Activated CD4-positive, CD25-positive, alpha-beta regulatory T cell treated with anti-CD3 and anti-CD28 coated beads, Interleukin-2, amount 50 U/mL, for 16 hours (primary cell): Measurements from ENCODE around the gene ADAMTS14.

Experiments
- DNase-seq: peaks from one replicate; pipeline ENCODE4 v3.0.0-alpha.2; 2020; ENCODE audit warnings: low read depth, low spot score

The ADAMTS14 gene

GRCh38 chr10:70730955-70731354, 58.6 kb downstream of the ADAMTS14 start:
- DNase-seq: no peak

DNA sequence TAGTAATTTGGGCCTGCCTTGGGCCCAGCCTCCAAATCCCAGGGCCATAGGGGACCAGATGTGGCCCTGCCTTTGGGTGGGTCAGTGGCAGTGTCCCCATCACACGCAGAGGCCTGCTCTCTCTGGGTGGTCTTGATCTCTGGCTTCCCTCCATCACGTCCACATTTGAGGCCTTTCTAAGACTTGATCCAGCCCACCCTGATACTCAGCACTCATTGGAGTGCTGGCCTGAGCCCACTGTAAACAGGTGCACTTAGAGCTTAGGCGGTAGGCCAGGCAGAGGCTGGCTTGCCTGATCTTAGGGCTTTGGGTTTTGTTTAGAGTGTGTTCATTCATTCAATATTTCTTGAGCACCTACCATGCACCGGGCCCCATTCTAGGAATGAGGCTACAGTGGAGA, 60.3 kb downstream of the ADAMTS14 start:
- no peak for DNase-seq

GRCh38 chr10:70733051-70733450, 60.7 kb downstream of the ADAMTS14 start:
- DNase-seq: no peak

GRCh38 chr10:70735161-70735560, 62.9 kb downstream of the ADAMTS14 start:
- DNase-seq: no peak

DNA sequence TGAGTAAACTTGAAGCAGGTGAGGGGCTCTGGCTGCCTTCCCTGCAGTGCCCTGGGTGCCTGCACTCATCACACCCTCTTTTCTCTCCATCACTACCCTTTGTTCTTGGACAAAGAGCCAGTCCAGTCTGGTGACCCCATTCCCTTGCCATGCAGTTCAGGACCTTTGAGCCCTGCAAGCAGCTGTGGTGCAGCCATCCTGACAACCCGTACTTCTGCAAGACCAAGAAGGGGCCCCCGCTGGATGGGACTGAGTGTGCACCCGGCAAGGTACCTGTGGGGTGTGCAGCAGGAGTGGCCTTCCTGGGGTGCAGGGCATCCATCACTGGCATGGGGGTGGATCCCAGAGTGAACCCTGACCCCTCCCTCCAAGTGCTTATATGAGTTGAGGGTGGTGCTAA, 64.2 kb downstream of the ADAMTS14 start:
- DNase-seq: no peak

DNA sequence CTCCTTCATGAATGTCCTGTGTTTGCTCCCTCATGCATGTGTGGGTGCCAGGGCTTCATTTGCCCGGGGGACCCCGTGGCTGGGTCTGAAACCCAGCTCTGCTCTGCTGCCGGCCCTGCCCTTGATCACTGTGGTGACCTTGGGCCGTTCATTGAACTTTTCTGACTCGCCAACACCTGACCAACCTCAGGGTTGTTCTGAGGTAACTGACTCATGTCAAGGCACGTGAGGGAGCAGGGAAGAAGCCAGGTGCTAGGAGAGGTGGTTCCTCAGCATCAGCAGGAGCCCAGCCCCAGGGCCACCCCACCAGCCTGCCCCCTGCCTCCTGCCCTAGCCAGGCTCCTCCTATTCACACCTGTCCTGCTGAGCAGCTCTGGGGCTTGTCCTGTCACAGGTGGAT, 64.9 kb downstream of the ADAMTS14 start:
- DNase-seq: no peak

- DNase-seq: no peak
Measured at GRCh38 chr10:70738006-70738760, 65.9 kb downstream of the ADAMTS14 start.

- no peak for DNase-seq
Measured at GRCh38 chr10:70738761-70739121, 66.4 kb downstream of the ADAMTS14 start.

DNA sequence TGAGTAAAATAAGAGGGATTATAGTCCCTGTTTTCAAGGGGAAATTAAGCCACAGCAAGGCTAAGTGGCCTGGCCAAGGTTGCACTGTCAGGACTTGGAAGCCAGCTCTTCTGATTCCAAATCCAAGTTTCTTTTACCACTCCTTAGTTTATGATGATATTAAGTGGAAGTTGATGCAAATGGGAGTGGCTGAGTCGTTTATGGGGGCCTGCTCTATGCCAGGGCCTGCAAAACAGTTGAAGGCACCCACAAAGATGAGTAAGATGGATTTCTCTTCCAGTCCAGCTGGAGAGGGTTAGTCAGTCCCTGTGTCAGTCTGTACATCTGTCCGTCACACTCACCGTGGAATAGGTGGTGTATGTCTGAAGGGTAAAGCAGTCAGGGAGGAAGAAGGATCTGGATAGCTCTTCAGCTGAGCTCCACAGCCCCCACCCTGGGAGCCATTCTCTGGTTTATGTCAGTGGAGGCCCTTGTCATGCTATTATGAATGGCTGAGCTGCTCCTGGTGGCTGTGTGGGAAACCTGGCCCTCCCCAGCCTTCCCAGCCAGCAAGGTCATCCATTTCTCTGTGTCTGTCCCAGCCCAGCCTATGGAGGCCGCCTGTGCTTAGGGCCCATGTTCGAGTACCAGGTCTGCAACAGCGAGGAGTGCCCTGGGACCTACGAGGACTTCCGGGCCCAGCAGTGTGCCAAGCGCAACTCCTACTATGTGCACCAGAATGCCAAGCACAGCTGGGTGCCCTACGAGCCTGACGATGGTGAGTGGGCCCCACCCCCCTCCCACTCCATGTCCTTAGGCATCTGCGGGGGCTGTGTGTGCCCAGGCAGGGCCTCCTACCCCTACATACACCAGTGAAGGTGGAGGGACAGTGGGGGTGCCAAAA, 68.3 kb downstream of the ADAMTS14 start:
- DNase-seq: no peak

DNA sequence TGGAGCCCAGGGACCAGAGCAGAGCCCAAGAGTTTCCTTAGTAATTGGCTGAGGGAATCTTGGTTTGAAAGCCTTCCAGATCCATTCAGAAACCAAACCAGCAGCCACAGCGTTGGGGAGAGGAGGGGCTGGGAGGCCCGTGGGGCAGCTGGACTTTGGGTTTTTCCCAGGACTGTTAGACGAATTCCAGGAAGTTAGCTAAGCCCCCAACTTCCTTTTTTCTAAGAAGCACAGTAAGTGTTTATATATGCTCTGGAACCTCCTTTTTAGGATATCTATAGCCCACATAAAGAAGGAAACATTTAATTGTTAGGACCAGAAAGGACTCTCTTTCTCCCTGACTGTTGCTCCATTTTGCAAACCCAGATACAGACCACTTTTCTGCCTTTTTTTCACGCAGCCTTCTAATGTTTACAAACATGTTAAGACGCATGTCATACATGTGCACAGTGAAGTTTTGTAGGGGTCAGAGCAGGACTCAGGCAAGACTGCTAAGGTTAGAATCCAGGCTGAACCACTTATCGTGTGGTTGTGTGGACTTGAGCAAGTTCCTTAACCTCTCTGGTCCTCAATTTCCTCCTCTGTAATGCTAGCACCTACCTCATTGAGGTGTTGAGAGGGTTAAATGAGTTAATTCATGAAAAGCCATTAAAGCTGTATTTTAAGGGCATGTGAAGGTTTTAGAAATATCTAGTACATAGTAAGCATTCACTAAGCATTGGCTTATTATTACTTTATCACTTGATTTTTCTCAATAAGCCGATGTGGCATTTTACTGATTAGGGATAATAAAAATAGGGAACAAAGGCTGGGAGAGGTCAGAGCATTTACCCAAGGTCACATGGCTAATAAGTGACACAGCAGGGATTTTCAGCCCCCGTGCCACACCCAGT, 70.5 kb downstream of the ADAMTS14 start:
- DNase-seq: no peak

GRCh38 chr10:70743430-70743788, 71.1 kb downstream of the ADAMTS14 start:
- DNase-seq: no peak

DNA sequence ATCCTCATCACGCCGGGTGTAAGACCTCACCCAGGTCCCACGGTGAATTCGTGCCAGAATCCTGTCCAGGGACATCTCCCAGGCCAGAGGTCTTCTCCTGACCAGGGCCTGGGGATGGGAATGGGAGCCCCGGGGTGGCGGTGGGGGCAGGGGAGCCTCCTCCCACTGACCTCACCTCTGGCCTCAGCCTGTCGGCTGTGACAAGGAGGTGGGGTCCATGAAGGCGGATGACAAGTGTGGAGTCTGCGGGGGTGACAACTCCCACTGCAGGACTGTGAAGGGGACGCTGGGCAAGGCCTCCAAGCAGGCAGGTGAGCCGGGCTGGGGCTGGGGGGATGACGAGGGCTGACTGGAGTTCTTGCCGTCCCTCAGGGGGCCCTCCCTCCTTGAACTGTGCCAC, 71.6 kb downstream of the ADAMTS14 start:
- no peak for DNase-seq

GRCh38 chr10:70744617-70745143, 72.4 kb downstream of the ADAMTS14 start:
- no peak for DNase-seq

DNA sequence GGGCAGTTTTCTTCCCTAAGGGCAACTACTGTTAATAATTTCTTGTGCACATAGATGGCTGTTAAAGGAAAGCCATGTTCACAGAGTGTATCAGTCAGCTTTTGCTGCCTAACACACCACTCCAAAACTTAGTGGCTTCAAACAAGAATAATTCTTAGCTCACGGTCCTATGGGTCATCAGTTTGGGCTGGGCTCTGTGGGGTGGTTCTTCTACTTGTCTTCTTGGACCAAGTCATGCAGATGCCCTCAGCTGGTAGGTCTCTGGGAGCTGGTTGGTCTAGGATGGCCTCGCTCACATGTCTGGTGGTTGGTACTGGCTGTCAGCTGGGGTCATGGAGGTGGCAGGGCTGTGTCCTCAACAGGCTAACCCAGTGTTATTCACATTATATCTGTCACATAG, 73.2 kb downstream of the ADAMTS14 start:
- DNase-seq: no peak

GRCh38 chr10:70747192-70747965, 75.1 kb downstream of the ADAMTS14 start:
- DNase-seq: no peak

DNA sequence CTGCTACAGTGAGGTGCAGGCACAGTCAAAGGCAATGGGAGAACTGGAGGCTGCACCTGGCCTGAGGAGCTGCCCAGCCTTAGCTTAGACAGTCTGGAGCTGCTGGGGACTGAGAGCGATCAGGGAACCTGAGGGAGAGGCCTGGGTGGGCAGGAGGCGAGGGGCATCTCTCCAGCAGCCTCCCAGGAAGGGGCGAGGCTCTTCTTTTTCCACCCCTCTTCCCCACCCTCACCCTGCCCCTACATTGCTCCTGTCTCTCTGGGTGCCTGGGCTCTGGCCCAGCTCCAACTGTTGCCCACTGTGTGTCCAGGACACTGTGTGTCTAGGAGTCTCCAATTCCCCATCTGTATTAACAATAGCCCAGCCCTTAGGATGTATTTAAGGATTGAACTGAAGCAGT, 76.0 kb downstream of the ADAMTS14 start:
- DNase-seq: no peak

GRCh38 chr10:70748801-70749573, 76.7 kb downstream of the ADAMTS14 start:
- no peak for DNase-seq

DNA sequence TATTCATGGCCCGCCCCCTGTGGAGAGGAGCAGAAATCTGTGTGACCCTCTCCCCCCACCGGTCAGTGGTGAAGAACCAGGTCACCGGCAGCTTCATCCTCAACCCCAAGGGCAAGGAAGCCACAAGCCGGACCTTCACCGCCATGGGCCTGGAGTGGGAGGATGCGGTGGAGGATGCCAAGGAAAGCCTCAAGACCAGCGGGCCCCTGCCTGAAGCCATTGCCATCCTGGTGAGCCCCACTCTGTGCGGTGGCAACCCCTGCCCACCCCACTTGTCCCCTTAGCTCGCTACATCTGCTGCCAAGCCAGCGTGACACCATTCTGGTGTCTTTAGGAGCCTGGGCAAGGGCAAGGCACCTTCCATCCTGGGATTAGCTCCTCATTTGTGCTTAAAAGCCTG, 77.5 kb downstream of the ADAMTS14 start:
- no peak for DNase-seq

- no peak for DNase-seq
Measured at GRCh38 chr10:70750156-70750703, 77.9 kb downstream of the ADAMTS14 start.

- DNase-seq: no peak
Measured at GRCh38 chr10:70751356-70751755, 79.0 kb downstream of the ADAMTS14 start.
